Measurements from ENCODE around the gene LRRC25.

- no peak for TF ChIP-seq POLR2A (IDR thresholded peaks at IDR 0.05; ENCODE audit: low read depth, low read length)
- no peak for TF ChIP-seq POLR2AphosphoS5 (IDR thresholded peaks at IDR 0.05; ENCODE audit: low read depth, low read length)
These were observed 39.5 kb upstream of the LRRC25 start for GRCh38 chr19:18436671-18437490.

All from GM12891 (cell line).